ENCODE measurements around the gene AUTS2.

DNA sequence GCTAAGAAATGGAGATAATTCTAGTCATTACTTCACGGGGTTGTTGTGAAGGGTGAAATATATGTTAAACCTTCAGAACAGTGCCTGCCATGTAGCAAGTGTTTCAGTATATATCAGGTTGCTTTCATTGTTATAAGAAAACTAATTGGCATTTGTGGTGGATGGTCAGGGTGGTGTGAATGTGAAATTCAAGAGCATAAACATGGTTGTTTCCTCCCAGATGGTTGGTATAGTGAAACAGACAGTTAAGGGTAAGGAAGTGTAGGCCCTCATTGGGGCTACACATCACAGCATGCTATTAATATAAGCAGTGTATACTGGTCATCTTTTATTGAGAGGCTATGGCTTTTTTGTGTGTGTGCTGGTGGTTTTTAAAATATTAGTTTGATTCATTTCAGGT, 171.6 kb downstream of the AUTS2 start:
- TF ChIP-seq, protein P1, sequence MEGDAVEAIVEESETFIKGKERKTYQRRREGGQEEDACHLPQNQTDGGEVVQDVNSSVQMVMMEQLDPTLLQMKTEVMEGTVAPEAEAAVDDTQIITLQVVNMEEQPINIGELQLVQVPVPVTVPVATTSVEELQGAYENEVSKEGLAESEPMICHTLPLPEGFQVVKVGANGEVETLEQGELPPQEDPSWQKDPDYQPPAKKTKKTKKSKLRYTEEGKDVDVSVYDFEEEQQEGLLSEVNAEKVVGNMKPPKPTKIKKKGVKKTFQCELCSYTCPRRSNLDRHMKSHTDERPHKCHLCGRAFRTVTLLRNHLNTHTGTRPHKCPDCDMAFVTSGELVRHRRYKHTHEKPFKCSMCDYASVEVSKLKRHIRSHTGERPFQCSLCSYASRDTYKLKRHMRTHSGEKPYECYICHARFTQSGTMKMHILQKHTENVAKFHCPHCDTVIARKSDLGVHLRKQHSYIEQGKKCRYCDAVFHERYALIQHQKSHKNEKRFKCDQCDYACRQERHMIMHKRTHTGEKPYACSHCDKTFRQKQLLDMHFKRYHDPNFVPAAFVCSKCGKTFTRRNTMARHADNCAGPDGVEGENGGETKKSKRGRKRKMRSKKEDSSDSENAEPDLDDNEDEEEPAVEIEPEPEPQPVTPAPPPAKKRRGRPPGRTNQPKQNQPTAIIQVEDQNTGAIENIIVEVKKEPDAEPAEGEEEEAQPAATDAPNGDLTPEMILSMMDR (IDR thresholded peaks at IDR 0.05) = no peak
- no peak for TF ChIP-seq POLR2A (IDR thresholded peaks at IDR 0.05)
